ENCODE data around the gene PHLDA2.
"Not testable (repeated sequence)": the region's sequence is repeated elsewhere in the genome, so short reads cannot be mapped to it uniquely, and the experiment has no call there.

DNA sequence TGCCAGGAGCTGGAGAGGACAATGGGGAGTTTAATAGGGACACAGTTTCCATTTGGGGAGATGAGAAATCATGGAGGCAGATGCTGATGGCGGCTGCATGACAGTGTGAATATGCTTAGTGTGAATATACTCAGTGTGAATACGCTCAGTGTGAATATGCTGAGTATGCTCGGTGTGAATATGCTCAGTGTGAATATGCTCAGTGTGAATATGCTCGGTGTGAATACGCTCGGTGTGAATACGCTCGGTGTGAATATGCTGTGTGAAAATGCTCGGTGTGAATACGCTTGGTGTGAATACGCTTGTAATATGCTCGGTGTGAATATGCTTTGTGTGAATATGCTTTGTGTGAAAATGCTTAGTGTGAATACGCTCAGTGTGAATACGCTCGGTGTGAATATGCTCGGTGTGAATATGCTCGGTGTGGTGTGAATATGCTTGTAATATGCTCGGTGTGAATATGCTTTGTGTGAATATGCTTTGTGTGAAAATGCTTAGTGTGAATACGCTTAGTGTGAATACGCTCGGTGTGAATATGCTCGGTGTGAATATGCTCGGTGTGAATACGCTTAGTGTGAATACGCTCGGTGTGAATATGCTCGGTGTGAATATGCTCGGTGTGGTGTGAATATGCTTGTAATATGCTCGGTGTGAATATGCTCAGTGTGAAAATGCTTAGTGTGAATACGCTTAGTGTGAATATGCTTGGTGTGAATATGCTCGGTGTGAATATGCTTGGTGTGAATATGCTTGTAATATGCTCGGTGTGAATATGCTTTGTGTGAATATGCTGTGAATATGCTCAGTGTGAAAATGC lies 8.6 kb upstream of the PHLDA2 start:
- TF ChIP-seq, protein P1, sequence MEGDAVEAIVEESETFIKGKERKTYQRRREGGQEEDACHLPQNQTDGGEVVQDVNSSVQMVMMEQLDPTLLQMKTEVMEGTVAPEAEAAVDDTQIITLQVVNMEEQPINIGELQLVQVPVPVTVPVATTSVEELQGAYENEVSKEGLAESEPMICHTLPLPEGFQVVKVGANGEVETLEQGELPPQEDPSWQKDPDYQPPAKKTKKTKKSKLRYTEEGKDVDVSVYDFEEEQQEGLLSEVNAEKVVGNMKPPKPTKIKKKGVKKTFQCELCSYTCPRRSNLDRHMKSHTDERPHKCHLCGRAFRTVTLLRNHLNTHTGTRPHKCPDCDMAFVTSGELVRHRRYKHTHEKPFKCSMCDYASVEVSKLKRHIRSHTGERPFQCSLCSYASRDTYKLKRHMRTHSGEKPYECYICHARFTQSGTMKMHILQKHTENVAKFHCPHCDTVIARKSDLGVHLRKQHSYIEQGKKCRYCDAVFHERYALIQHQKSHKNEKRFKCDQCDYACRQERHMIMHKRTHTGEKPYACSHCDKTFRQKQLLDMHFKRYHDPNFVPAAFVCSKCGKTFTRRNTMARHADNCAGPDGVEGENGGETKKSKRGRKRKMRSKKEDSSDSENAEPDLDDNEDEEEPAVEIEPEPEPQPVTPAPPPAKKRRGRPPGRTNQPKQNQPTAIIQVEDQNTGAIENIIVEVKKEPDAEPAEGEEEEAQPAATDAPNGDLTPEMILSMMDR (IDR thresholded peaks at IDR 0.05): not testable (repeated sequence)
- not testable (repeated sequence) for TF ChIP-seq POLR2A (IDR thresholded peaks at IDR 0.05)

Measured in Peyer's patch (tissue), 4 donors.